ENCODE results near the gene SIRT5. TPM values are rescaled to one million over a fixed set of nuclear protein-coding genes. Genes with fewer than 3 reads are reported as not detected.

The SIRT5 gene
- total RNA-seq = 13.7 and 17.5 TPM in 2 replicates

DNA sequence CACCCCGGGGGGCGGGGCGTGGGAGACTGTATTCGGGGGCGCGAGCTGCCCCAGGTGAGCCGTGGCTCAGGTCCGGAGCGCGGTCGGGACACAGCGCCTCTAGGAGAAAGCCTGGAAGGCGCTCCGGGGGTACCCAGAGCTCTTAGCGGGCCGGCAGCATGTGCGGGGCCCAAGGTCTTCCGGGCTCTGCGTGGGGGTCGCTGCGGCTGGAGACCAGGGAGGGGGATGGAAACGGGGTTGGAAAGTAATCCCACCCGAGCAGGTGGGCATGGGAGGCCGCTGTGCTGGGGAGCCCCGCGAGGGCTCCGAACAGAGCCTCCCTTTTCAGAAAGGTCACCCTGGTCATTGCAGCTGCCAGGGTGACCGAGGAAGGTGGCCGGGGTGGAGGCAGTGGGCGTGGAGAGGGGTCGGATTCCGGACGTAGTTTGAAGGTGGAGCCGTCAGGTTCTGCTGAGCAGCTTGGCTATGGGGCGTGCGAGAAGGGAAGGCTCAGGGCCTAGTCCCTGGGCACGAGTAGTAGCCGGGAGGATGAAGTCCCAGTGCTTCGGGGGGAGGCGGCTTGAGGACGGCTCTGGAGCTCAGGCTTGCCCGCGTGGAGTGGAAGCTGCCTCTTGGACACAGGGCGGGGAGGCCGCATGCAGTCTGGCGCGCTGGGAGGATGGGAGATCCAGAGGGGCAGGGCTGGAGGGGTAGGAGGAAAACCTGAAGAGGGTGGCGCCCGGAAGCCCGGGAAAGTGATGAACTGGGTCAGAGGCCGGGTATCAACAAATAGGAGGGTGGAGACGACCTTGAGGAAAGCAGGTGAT, at the start of gene SIRT5:
SIRT5 (plus strand) TSS at position 31 of the 806 bp plus-strand sequence. CDS start 9,510 bp downstream, outside the sequence.

DNA sequence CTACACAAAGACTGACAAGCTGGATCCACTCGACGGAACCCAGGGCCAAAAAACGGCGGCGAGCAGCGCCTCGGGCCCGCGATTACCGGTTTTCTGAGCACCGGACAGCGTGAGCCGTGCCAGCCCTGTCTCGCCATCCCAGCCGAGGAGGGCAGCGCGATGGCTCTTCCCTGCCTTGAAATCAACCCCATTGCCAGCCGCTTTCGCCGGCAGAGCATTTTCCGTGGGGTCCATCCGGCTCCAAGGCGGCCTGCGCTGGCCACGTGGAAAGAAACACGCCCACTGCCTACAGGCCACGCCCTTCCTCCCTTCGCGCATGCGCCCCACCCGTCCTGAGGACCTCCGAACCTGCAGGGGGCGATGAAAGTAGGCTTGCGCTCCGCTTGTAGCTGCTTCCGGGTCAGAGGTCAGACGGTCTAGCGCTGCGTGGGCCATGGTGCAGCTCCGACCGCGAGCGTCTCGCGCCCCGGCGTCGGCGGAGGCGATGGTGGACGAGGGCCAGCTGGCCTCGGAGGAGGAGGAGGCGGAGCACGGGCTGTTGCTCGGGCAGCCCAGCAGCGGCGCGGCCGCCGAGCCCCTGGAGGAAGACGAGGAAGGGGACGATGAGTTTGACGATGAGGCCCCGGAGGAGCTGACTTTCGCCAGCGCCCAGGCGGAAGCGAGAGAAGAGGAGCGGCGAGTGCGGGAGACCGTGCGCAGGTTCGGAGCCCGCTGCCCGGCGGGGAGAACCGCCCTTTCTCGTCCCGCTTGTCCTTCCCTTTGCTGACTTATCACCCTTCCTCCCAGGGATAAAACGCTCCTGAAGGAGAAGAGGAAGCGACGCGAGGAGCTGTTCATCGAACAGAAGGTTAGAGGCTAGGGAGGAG, 40.8 kb downstream of the SIRT5 start, which contains the start of gene NOL7:
NOL7 (plus strand) TSS at position 410 of the 866 bp plus-strand sequence; CDS start at position 434, 24 bp downstream.

Other genes with a start within 250 kb of the SIRT5 start
- 34.9 and 44.8 TPM in 2 replicates for gene TBC1D7, start 246.1 kb upstream of the SIRT5 start, total RNA-seq
- gene GFOD1, start 87.0 kb upstream of the SIRT5 start, total RNA-seq = 33.8 and 41.4 TPM in 2 replicates
- 66.4 and 94.7 TPM in 2 replicates for gene NOL7, start 40.7 kb downstream of the SIRT5 start, total RNA-seq
- 43.7 and 78.4 TPM in 2 replicates for gene RANBP9, start 137.2 kb downstream of the SIRT5 start, total RNA-seq
- 21.9 and 23.2 TPM in 2 replicates for gene MCUR1, start 240.0 kb downstream of the SIRT5 start, total RNA-seq

Data from nasal cavity respiratory epithelium epithelial cell of viscerocranial mucosa (primary cell).